Immature natural killer cell (primary cell): ENCODE measurements around the gene PGAM1. TPM values are rescaled to one million over a fixed set of nuclear protein-coding genes. Genes with fewer than 3 reads are reported as not detected.
"Not testable (repeated sequence)": the region's sequence is repeated elsewhere in the genome, so short reads cannot be mapped to it uniquely, and the experiment has no call there.

Experiments used
- DNase-seq, 3 donors: peaks; one replicate each; pipeline ENCODE4 v3.0.0; 2022; ENCODE audit warnings: mixed read lengths in 1 of 3
- H3K27ac Mint-ChIP-seq, 6 donors: one replicate each; pipeline ENCODE4 v1.8.0; 2020; ENCODE audit warnings: mixed read lengths in 6 of 6, mild to moderate bottlenecking in 5 of 6, inconsistent platforms in 4 of 6, moderate library complexity in 3 of 6
- H3K27me3 Mint-ChIP-seq, 3 donors: one replicate each; pipeline ENCODE4 v1.8.0; 2020 to 2021; ENCODE audit warnings: low read depth in 3 of 3, mild to moderate bottlenecking in 3 of 3, mixed read lengths in 3 of 3, moderate library complexity in 3 of 3, inconsistent platforms in 1 of 3
- H3K36me3 Mint-ChIP-seq, 3 donors: one replicate each; pipeline ENCODE4 v1.8.0; 2020; ENCODE audit warnings: mixed read lengths in 3 of 3, inconsistent platforms in 2 of 3, mild to moderate bottlenecking in 2 of 3
- H3K4me1 Mint-ChIP-seq, 2 donors: one replicate each; pipeline ENCODE4 v1.8.0; 2020; ENCODE audit warnings: inconsistent platforms in 2 of 2, mild to moderate bottlenecking in 2 of 2, mixed read lengths in 2 of 2, moderate library complexity in 1 of 2
- H3K4me3 Mint-ChIP-seq, 5 donors: one replicate each; pipeline ENCODE4 v1.8.0; 2020; ENCODE audit warnings: mild to moderate bottlenecking in 5 of 5, mixed read lengths in 5 of 5, inconsistent platforms in 3 of 5, moderate library complexity in 3 of 5
- H3K9me3 Mint-ChIP-seq, 6 donors: one replicate each; pipeline ENCODE4 v1.8.0; 2020; ENCODE audit warnings: mild to moderate bottlenecking in 6 of 6, mixed read lengths in 6 of 6, inconsistent platforms in 4 of 6, moderate library complexity in 3 of 6
- polyA plus RNA-seq, 3 donors: library from polyadenylated mRNA; unstranded; fragments of 300-500 nt; fragmentation: Illumina TruSeq; gene quantifications; one replicate each; pipeline ENCODE4 v1.2.3, GENCODE V29; 2021

PGAM1 gene
- polyA plus RNA-seq, 3 donors from 2014 or later, result 315 to 415 (median 316) TPM

DNA sequence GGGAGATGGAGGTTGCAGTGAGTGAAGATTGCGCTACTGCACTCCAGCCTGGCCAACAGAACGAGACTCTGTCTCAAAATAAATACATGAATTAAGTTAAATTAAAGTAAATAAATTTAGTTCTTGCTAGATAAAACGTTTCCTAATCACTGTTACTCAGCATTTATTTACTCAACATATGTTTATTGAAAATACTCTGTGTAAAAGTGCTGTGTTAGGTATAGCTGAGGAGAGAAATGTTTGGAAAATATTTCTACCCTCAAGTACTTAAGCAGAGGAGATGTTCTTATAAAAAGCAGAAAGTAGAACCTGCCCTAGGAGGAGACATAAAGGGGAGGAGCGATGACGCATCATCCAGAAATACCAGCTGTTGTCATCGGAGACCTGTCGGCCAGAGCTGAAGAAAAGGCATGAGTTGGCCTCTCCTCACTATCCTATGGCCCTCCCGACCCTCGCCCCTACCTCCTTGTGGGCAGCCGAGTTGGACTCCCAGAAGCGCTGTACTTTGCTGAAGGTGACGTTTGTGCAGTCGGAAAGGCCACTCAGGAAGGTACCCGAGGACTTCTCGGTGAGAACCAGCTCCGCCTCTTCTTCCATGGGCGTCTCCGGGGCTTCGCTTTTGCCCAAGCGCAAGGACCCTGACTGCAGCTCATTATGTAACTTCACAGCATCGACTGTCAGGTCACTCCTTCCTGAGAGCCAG lies 26.0 kb upstream of the PGAM1 start:
- H3K9me3 Mint-ChIP-seq, result no peaks in the 10 kb centered on the region
- H3K4me3 Mint-ChIP-seq, result peak overlapping the region; percentile 95 to 97 (median 95)
- peak in 2 of 3 donors; percentile 17 to 29 for DNase-seq
- H3K4me1 Mint-ChIP-seq, result peaks cover 18% of the 10 kb centered on the region in 2 donors
- peaks cover 3 to 10% (median 5%) of the 10 kb centered on the region in 3 donors for H3K27me3 Mint-ChIP-seq
- H3K27ac Mint-ChIP-seq, result peak overlapping the region; percentile 91 to 97 (median 96)
- peaks cover 4 to 7% (median 6%) of the 10 kb centered on the region in 3 donors for H3K36me3 Mint-ChIP-seq

DNA sequence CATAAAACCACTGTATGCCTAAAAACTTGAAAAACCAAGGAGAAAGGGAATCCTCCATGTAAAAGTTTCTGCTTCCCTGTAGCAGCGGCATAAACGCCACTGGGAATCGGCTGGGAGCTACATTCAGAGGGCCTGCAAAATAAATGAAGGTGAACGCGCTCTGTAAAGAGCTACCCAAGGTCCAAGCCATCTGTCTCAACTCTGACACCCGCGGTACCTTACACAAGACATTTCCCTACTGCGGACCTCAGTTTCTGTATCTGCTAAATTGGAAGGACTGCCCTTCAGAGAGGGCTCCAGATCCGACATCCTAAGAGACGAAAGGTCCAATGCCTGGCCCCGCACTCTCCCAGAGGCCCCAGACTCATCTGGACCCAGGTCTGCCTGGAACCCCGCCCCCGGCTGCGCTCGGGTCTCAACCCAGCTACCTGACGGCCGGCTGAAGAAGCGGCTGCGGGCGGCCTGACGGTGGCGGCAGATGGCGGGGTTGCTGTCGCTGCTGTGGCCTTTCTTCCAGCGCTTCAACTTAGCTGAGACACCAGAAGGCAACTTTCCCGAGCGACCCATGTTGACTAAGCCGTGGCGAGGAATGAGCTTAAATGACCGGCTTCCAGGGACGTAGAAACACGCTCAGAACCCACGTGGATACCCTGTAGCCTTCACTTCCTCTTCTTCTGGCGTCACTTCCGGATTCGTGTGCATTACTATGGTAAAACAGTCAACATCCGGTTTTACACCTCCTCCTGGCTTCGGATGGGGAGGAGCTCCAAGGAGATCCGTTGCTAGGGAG lies 25.1 kb upstream of the PGAM1 start, which contains the start of gene RRP12:
Gene RRP12, minus strand, starts transcription at position 676 of the 790 bp plus-strand sequence. Its CDS starts 109 bp downstream, at position 567.
- peak within 1 kb of the TSS; percentile 91 to 97 (median 96) for H3K27ac Mint-ChIP-seq
- H3K4me1 Mint-ChIP-seq, result peaks cover 18% of the 10 kb centered on the region in 2 donors
- H3K36me3 Mint-ChIP-seq, result peaks cover 4 to 6% (median 6%) of the 10 kb centered on the region in 3 donors
- H3K27me3 Mint-ChIP-seq, result peaks cover 3 to 10% (median 5%) of the 10 kb centered on the region in 3 donors
- DNase-seq, result peak; percentile 93 to 95 (median 95)
- no peaks in the 10 kb centered on the region for H3K9me3 Mint-ChIP-seq
- H3K4me3 Mint-ChIP-seq, result peak within 1 kb of the TSS; percentile 95 to 97 (median 95)

GRCh38 chr10:97401455-97401919 lies 24.5 kb upstream of the PGAM1 start:
- no peaks in the 10 kb centered on the region for H3K36me3 Mint-ChIP-seq
- H3K9me3 Mint-ChIP-seq, result no peaks in the 10 kb centered on the region
- H3K27ac Mint-ChIP-seq, result peak overlapping the region; percentile 91 to 97 (median 96)
- H3K27me3 Mint-ChIP-seq, result peaks cover 3 to 10% (median 5%) of the 10 kb centered on the region in 3 donors
- peak overlapping the region; percentile 95 to 97 (median 95) for H3K4me3 Mint-ChIP-seq
- DNase-seq, result no peak
- H3K4me1 Mint-ChIP-seq, result peaks cover 18% of the 10 kb centered on the region in 2 donors

DNA sequence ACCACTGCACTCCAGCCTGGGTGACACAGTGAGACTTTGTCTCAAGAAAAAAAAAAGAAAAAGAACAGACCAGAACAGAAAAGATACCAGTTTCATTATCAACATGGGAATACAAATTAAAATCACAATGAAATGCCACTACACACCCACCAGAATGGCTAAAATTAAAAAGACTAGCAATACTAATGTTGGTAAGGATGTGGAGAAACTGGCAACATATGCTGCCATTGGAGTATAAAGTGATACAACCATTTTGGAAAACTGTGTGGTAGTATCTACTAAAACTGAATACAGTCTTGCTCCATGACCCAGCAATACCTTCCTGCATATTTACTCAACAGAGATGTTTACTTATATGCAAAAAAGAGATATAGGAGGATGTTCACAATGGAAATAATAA lies 21.9 kb upstream of the PGAM1 start:
- H3K9me3 Mint-ChIP-seq, result no peaks in the 10 kb centered on the region
- DNase-seq, result no peak
- peak overlapping the region in 2 of 6 donors; percentile 37 for H3K27ac Mint-ChIP-seq
- H3K27me3 Mint-ChIP-seq, result peaks cover 3 to 10% (median 5%) of the 10 kb centered on the region in 3 donors
- no peaks in the 10 kb centered on the region for H3K36me3 Mint-ChIP-seq
- no peak overlapping the region for H3K4me3 Mint-ChIP-seq
- H3K4me1 Mint-ChIP-seq, result peaks cover 30 to 36% of the 10 kb centered on the region in 2 donors

- no peak overlapping the region for H3K4me3 Mint-ChIP-seq
- H3K27me3 Mint-ChIP-seq, result peaks cover 3 to 5% (median 4%) of the 10 kb centered on the region in 3 donors
- DNase-seq, result no peak
- no peaks in the 10 kb centered on the region for H3K9me3 Mint-ChIP-seq
- peaks cover 20 to 24% of the 10 kb centered on the region in 2 donors for H3K4me1 Mint-ChIP-seq
- no peaks in the 10 kb centered on the region for H3K36me3 Mint-ChIP-seq
- H3K27ac Mint-ChIP-seq, result peak overlapping the region in 3 of 6 donors; percentile 36 to 64 (median 45)
Measured at GRCh38 chr10:97406064-97406463, 19.9 kb upstream of the PGAM1 start.

DNA sequence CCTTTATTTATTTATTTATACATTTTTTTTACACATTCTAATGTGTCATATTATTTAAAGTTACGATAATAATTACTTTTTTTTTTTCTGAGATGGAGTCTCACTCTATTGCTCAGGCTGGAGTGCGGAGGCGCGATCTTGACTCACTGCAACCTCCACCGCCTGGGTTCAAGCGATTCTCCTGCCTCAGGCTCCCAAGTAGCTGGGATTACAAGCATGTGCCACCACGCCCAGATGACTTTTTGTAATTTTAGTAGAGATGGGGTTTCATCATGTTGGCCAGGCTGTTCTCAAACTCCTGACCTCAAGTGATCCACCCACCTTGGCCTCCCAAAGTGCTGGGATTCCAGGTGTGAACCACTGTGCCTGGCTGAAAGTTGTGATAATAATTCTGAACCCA lies 19.5 kb upstream of the PGAM1 start:
- not testable (repeated sequence) for H3K9me3 Mint-ChIP-seq, DNase-seq, H3K27me3 Mint-ChIP-seq, H3K36me3 Mint-ChIP-seq, H3K4me3 Mint-ChIP-seq, H3K27ac Mint-ChIP-seq
- peaks cover 16 to 19% of the 10 kb centered on the region in 2 donors for H3K4me1 Mint-ChIP-seq

GRCh38 chr10:97407211-97407951 lies 18.6 kb upstream of the PGAM1 start:
- H3K27me3 Mint-ChIP-seq, result peaks cover 0 to 2% (median 0%) of the 10 kb centered on the region in 3 donors
- H3K4me1 Mint-ChIP-seq, result peaks cover 15 to 18% of the 10 kb centered on the region in 2 donors
- H3K4me3 Mint-ChIP-seq, result peak overlapping the region; percentile 58 to 76 (median 72)
- H3K27ac Mint-ChIP-seq, result peak overlapping the region; percentile 62 to 88 (median 82)
- no peaks in the 10 kb centered on the region for H3K36me3 Mint-ChIP-seq
- H3K9me3 Mint-ChIP-seq, result no peaks in the 10 kb centered on the region
- peak; percentile 71 to 79 (median 71) for DNase-seq

GRCh38 chr10:97407952-97408248 lies 18.1 kb upstream of the PGAM1 start:
- Mint-ChIP-seq H3K27me3 (peaks cover 0 to under 1% (median 0%) of the 10 kb centered on the region in 3 donors), H3K9me3 (no peaks in the 10 kb centered on the region), H3K36me3 (no peaks in the 10 kb centered on the region), H3K4me1 (peaks cover 17 to 22% of the 10 kb centered on the region in 2 donors), H3K4me3 (peak overlapping the region in 4 of 5 donors; percentile 29 to 76 (median 56)), H3K27ac (peak overlapping the region; percentile 62 to 88 (median 82))
- no peak for DNase-seq

DNA sequence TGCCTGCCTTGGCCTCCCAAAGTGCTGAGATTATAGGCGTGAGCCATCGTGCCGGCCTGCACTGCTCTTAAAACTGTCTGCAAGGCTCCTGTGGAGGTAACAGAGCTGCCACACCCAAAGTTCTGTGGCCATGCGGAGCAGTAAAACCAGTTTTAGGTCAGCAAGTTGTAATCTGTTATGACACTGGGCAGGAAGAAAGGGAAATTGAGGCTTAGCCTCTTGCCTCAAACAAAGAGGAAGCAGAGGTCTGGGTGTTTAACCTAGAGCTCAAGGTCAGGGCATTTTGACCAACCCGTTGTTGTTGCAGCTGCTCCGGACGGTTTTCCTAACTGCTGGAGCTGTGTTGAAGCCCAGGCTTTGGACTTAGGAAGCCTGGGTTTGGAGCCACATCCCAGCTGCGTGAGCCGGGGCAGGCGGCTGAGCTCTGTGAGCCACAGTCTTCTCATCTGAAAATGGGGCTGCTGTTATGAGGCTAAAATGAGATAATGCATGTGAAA lies 17.4 kb upstream of the PGAM1 start:
- Mint-ChIP-seq H3K4me3 (peak overlapping the region in 3 of 5 donors; percentile 7 to 54 (median 32)), H3K4me1 (peaks cover 22 to 28% of the 10 kb centered on the region in 2 donors), H3K9me3 (no peaks in the 10 kb centered on the region), H3K36me3 (no peaks in the 10 kb centered on the region), H3K27me3 (peaks cover 0 to 2% (median 0%) of the 10 kb centered on the region in 3 donors), H3K27ac (peak overlapping the region; percentile 21 to 84 (median 60))
- DNase-seq, result no peak

DNA sequence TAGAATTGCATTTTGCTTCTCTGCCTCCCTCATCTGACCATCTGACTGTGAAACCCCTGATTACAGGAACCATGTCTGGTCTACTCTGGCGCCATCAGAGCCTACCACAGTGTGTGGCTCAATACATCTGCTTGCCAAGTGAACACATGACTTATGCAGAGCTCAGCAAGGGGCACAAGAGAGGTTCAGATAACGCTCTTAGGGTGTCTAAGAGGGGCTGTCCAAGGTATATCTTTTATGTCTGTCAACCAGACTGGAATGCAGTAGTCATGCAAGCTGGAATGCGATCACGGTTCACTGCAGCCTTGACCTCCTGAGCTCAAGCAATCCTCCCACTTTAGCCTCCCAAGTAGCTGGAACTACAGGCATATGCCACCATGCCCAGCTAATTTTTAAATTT lies 14.6 kb upstream of the PGAM1 start:
- H3K9me3 Mint-ChIP-seq, result no peaks in the 10 kb centered on the region
- H3K27me3 Mint-ChIP-seq, result peaks cover 10 to 25% (median 13%) of the 10 kb centered on the region in 3 donors
- peak overlapping the region in 1 of 6 donors; percentile 40 for H3K27ac Mint-ChIP-seq
- H3K36me3 Mint-ChIP-seq, result no peaks in the 10 kb centered on the region
- no peak overlapping the region for H3K4me3 Mint-ChIP-seq
- peaks cover 47 to 48% of the 10 kb centered on the region in 2 donors for H3K4me1 Mint-ChIP-seq
- DNase-seq, result no peak

- peaks cover 10 to 25% (median 13%) of the 10 kb centered on the region in 3 donors for H3K27me3 Mint-ChIP-seq
- no peak for DNase-seq
- H3K27ac Mint-ChIP-seq, result peak overlapping the region; percentile 86 to 96 (median 89)
- H3K9me3 Mint-ChIP-seq, result no peaks in the 10 kb centered on the region
- H3K4me1 Mint-ChIP-seq, result peaks cover 47 to 52% of the 10 kb centered on the region in 2 donors
- no peaks in the 10 kb centered on the region for H3K36me3 Mint-ChIP-seq
- H3K4me3 Mint-ChIP-seq, result peak overlapping the region in 4 of 5 donors; percentile 1 to 58 (median 47)
Measured at GRCh38 chr10:97412891-97413304, 13.1 kb upstream of the PGAM1 start.

DNA sequence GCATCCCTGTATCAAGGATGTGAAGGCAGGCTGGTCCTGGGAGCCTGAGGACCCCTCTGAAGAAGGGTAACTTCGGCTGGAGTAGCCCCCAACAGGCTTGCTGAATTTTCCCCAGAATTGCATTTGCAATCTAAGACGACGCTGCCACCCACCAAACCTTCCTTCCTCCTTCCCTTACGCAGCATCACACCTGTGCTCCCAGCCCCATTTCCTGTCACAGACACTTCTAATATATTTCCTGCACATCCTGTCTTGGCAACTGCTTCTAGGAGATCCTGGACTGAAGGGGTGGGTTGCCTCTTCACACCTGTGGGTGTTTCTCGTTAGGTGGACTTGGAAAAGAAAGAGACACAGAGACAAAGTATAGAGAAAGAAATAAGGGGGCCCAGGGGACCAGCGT lies 9.4 kb upstream of the PGAM1 start:
- Mint-ChIP-seq H3K27me3 (peaks cover 10 to 31% (median 13%) of the 10 kb centered on the region in 3 donors), H3K27ac (peak overlapping the region; percentile 58 to 89 (median 75)), H3K9me3 (no peaks in the 10 kb centered on the region), H3K36me3 (no peaks in the 10 kb centered on the region), H3K4me1 (peaks cover 58 to 64% of the 10 kb centered on the region in 2 donors), H3K4me3 (peak overlapping the region in 3 of 5 donors; percentile 5 to 42 (median 18))
- no peak for DNase-seq

GRCh38 chr10:97423757-97424098 lies 2.3 kb upstream of the PGAM1 start:
- H3K27me3 Mint-ChIP-seq, H3K9me3 Mint-ChIP-seq, DNase-seq, H3K36me3 Mint-ChIP-seq: not testable (repeated sequence)
- peaks cover 39 to 48% of the 10 kb centered on the region in 2 donors for H3K4me1 Mint-ChIP-seq
- H3K4me3 Mint-ChIP-seq, result peak overlapping the region in 1 of 5 donors; percentile 51
- peak overlapping the region in 4 of 6 donors; percentile 45 to 70 (median 51) for H3K27ac Mint-ChIP-seq
